IMR-90 (cell line): ENCODE measurements around the gene TTC27. TPM values are rescaled to one million over a fixed set of nuclear protein-coding genes. Genes with fewer than 3 reads are reported as not detected.

Experiments used
- ATAC-seq: fragments of 200-7000 bp; cut with Tn5 transposase; 2 replicates; pipeline ENCODE4 v1.9.1; 2020; ENCODE audit warnings: low read depth, mild to moderate bottlenecking, moderate library complexity
- BruUV-seq: library from RNA; stranded (reverse); fragments of 400-500 nt; replicated peaks from 2 replicates; lab custom pipeline; 2021; lab: Mats Ljungman, UMichigan
- CTCF ChIA-PET: fragments of 300-600 bp; formaldehyde crosslinking; extraction: SDS; loops from one replicate; lab custom pipeline; 2021; ENCODE audit warnings: antibody characterized with exemption; lab: Yijun Ruan, JAX
- POLR2A ChIA-PET: fragments of 300-600 bp; sonication (Branson Sonifier 250); formaldehyde crosslinking; loops from one replicate; lab custom pipeline; 2022; ENCODE audit warnings: antibody characterized with exemption; ENCODE audit not compliant: unreplicated experiment; lab: Charles Lee
- DNase-seq: peaks from one replicate; pipeline ENCODE4 v3.0.0; 2013
- H2AFZ ChIP-seq: replicated peaks from 2 replicates; pipeline ENCODE3; 2013; ENCODE audit warnings: low read length, mild to moderate bottlenecking; ENCODE audit not compliant: poor library complexity
- H2AK5ac ChIP-seq: 2 replicates; pipeline ENCODE4 v1.6.1; 2013; ENCODE audit warnings: low read depth, low read length, inconsistent platforms
- H2AK9ac ChIP-seq: replicated peaks from 2 replicates; pipeline ENCODE3; 2013; ENCODE audit warnings: mild to moderate bottlenecking, low read depth, low read length, moderate library complexity; ENCODE audit not compliant: poor library complexity
- H2BK120ac ChIP-seq: 2 replicates; pipeline ENCODE4 v1.6.1; 2013; ENCODE audit warnings: low read depth, low read length, inconsistent platforms
- H2BK15ac ChIP-seq: 3 replicates; pipeline ENCODE4 v1.6.1; 2013; ENCODE audit warnings: low read depth, low read length, inconsistent platforms
- H2BK20ac ChIP-seq: 2 replicates; pipeline ENCODE4 v1.6.1; 2013; ENCODE audit warnings: low read depth, mild to moderate bottlenecking, inconsistent platforms, low read length, moderate library complexity
- H2BK5ac ChIP-seq: 2 replicates; pipeline ENCODE4 v1.6.1; 2013; ENCODE audit warnings: mild to moderate bottlenecking, low read depth, low read length, inconsistent platforms; ENCODE audit not compliant: poor library complexity, severe bottlenecking
- H3K14ac ChIP-seq: replicated peaks from 2 replicates; pipeline ENCODE4 v1.6.1; 2013; ENCODE audit warnings: low read depth, low read length, inconsistent platforms
- H3K18ac ChIP-seq: 2 replicates; pipeline ENCODE4 v1.6.1; 2013; ENCODE audit warnings: low read depth, low read length, control low read depth
- H3K23ac ChIP-seq: 2 replicates; pipeline ENCODE4 v1.6.1; 2013; ENCODE audit warnings: low read depth, low read length, inconsistent platforms
- H3K27ac ChIP-seq: 2 replicates; pipeline ENCODE4 v1.5.1; 2013; ENCODE audit warnings: mild to moderate bottlenecking, control low read depth, low read length; ENCODE audit not compliant: insufficient read depth
- H3K27me3 ChIP-seq: 2 replicates; pipeline ENCODE4 v1.6.1; 2013; ENCODE audit warnings: low read length; ENCODE audit not compliant: control insufficient read depth, insufficient read depth
- H3K36me3 ChIP-seq: 2 replicates; pipeline ENCODE4 v1.6.1; 2013; ENCODE audit warnings: low read length, mixed read lengths; ENCODE audit not compliant: control insufficient read depth, insufficient read depth
- H3K4ac ChIP-seq: 2 replicates; pipeline ENCODE4 v1.6.1; 2013; ENCODE audit warnings: low read depth, low read length, inconsistent platforms
- H3K4me1 ChIP-seq: 2 replicates; pipeline ENCODE4 v1.6.1; 2013; ENCODE audit warnings: low read length, mixed read lengths; ENCODE audit not compliant: control insufficient read depth, insufficient read depth
- H3K4me2 ChIP-seq: 2 replicates; pipeline ENCODE4 v1.6.1; 2013; ENCODE audit warnings: low read depth, mild to moderate bottlenecking, control low read depth, low read length, moderate library complexity
- H3K4me3 ChIP-seq: 2 replicates; pipeline ENCODE4 v1.5.1; 2013; ENCODE audit warnings: low read depth, mild to moderate bottlenecking, control low read depth, low read length, moderate library complexity; ENCODE audit not compliant: insufficient read depth
- H3K56ac ChIP-seq: 2 replicates; pipeline ENCODE4 v1.6.1; 2013; ENCODE audit warnings: low read length, inconsistent platforms; ENCODE audit not compliant: insufficient read depth; ENCODE audit errors: extremely low read depth
- H3K79me1 ChIP-seq, 2 experiments: 2 replicates each; pipeline ENCODE4 v1.6.1; 2013; ENCODE audit warnings: low read length in 2 of 2, inconsistent platforms in 1 of 2, low read depth in 1 of 2
- H3K9ac ChIP-seq: 2 replicates; pipeline ENCODE4 v1.6.1; 2013; ENCODE audit warnings: low read depth, low read length, control low read depth
- H3K9me1 ChIP-seq: 2 replicates; pipeline ENCODE4 v1.6.1; 2013; ENCODE audit warnings: low read length, inconsistent platforms; ENCODE audit not compliant: insufficient read depth
- H3K9me3 ChIP-seq: 2 replicates; pipeline ENCODE4 v1.6.1; 2013; ENCODE audit warnings: low read length; ENCODE audit not compliant: control insufficient read depth, insufficient read depth
- H4K20me1 ChIP-seq: 2 replicates; pipeline ENCODE4 v1.6.1; 2013; ENCODE audit warnings: low read length, inconsistent platforms; ENCODE audit not compliant: insufficient read depth
- H4K5ac ChIP-seq: 2 replicates; pipeline ENCODE4 v1.6.1; 2013; ENCODE audit warnings: mild to moderate bottlenecking, low read depth, low read length, control low read depth
- H4K8ac ChIP-seq, 2 experiments: 2 replicates each; pipeline ENCODE4 v1.6.1; 2013; ENCODE audit warnings: low read depth in 2 of 2, low read length in 2 of 2, control low read depth in 1 of 2, inconsistent platforms in 1 of 2
- H4K91ac ChIP-seq: 2 replicates; pipeline ENCODE4 v1.6.1; 2013; ENCODE audit warnings: low read depth, low read length, inconsistent platforms; ENCODE audit not compliant: insufficient read depth
- CHD1 ChIP-seq: IDR thresholded peaks from 2 replicates; pipeline ENCODE4 v1.6.1; 2012; ENCODE audit warnings: low read depth, low read length, improper control_type of control experiment
- FOS ChIP-seq: fragments of 150-350 bp; IDR thresholded peaks from 2 replicates; pipeline ENCODE4 v1.6.1; 2016; ENCODE audit warnings: low read depth, low read length
- MXI1 ChIP-seq: IDR thresholded peaks from 2 replicates; pipeline ENCODE4 v1.6.1; 2012; ENCODE audit warnings: low read depth, mild to moderate bottlenecking, low read length, moderate library complexity, borderline replicate concordance
- WGBS, 2 experiments: methylation state at CpG; one replicate each; pipeline versions ENCODE4 v1.1.5 to v1.1.7; 2013; ENCODE audit warnings: missing lambda C conversion rate in 2 of 2; ENCODE audit not compliant: insufficient read length in 1 of 2; ENCODE audit errors: extremely low coverage in 2 of 2; 5-methylcytosine and 5-hydroxymethylcytosine counted together
- dilution Hi-C: fragments of 300-500 bp; cut with HindIII; formaldehyde crosslinking; loops from one replicate; pipeline ENCODE4 v1.14.3; 2018; ENCODE audit warnings: low sequenced_read_pairs; ENCODE audit not compliant: unreplicated experiment
- in situ Hi-C: fragments of 300-500 bp; cut with MboI; formaldehyde crosslinking; loops from 3 replicates; pipeline ENCODE4 v1.14.3; 2019; ENCODE audit warnings: low sequenced_read_pairs, inconsistent platforms, mixed read lengths
- intact Hi-C: fragments of 100-400 bp; cut with micrococcal nuclease; formaldehyde crosslinking; loops from 2 replicates; pipeline ENCODE4 v1.10.0; 2022
- polyA plus RNA-seq, 3 experiments: library from polyadenylated mRNA; depleted of rRNA; stranded (reverse); fragments of >200 nt; gene quantifications; 2 replicates each; pipeline ENCODE4 v1.2.3, GENCODE V29; 2012; ENCODE audit warnings: low replicate concordance in 1 of 3
- total RNA-seq: library from RNA; depleted of rRNA; stranded (reverse); fragments of >200 nt; gene quantifications from 2 replicates; pipeline ENCODE4 v1.2.3, GENCODE V29; 2012

TTC27 gene
- total and polyA plus RNA-seq, 2 of the 4 experiments (the other 2 are of a cell fraction): 12.7 to 30.5 TPM

- whole genome bisulfite sequencing, 2 experiments: 100% methylated on average over 1 of the region's 11 CpGs; no CpG with 5 or more reads in 1 of the 2 experiments
- no peak overlapping the region; the same call in 1 of the 2 replicates for H3K23ac ChIP-seq
Measured at GRCh38 chr2:32841931-32842898, 214.4 kb downstream of the TTC27 start.

More at GRCh38 chr2:32841931-32842898, 214.4 kb downstream of the TTC27 start:
- H4K8ac ChIP-seq: no peak overlapping the region
- no peak overlapping the region for H4K91ac ChIP-seq
- POLR2A ChIA-PET: no interaction called here
- H3K14ac ChIP-seq: no peak overlapping the region
- H2AK5ac ChIP-seq: no peak overlapping the region
- H3K4me2 ChIP-seq: no peak overlapping the region
- intact Hi-C loops: no loop called here
- no peak overlapping the region for H2AK9ac ChIP-seq
- H3K79me1 ChIP-seq: no peaks in the 10 kb centered on the region
- H3K56ac ChIP-seq: no peak overlapping the region
- no peak overlapping the region for H3K4ac ChIP-seq
- no peak overlapping the region for H3K18ac ChIP-seq
- H3K27me3 ChIP-seq: no peaks in the 10 kb centered on the region
- H2BK15ac ChIP-seq: no peak overlapping the region
- no peak overlapping the region for H2AFZ ChIP-seq
- H4K20me1 ChIP-seq: no peaks in the 10 kb centered on the region
- H2BK120ac ChIP-seq: no peak overlapping the region
- H3K9me3 ChIP-seq: no peaks in the 10 kb centered on the region
- H3K9me1 ChIP-seq: no peaks in the 10 kb centered on the region
- H2BK20ac ChIP-seq: no peak overlapping the region
- H3K4me3 ChIP-seq: no peak overlapping the region
- H2BK5ac ChIP-seq: no peak overlapping the region
- dilution Hi-C loops: no loop called here
- no peak overlapping the region for H4K5ac ChIP-seq
- BruUV-seq: no TSS peak
- DNase-seq: no peak
- H3K36me3 ChIP-seq: no peaks in the 10 kb centered on the region
- ATAC-seq: no peak
- no peak for TF ChIP-seq CHD1
- no peak for TF ChIP-seq MXI1
- TF ChIP-seq FOS: no peak
- H3K27ac ChIP-seq: no peak overlapping the region
- H3K4me1 ChIP-seq: peaks cover 4% of the 10 kb centered on the region
- H3K9ac ChIP-seq: no peak overlapping the region
- CTCF ChIA-PET: interaction anchor here (0.6 kb wide), 1 partner anchor 99 kb away, joined by 4 read pairs; no protein-coding TSS in a partner anchor
- in situ Hi-C loops: no loop called here
